K562 (cell line): ENCODE measurements around the gene CFAP92. TPM values are rescaled to one million over a fixed set of nuclear protein-coding genes. Genes with fewer than 3 reads are reported as not detected.
A peak's percentile ranks its signal among the peaks of the same experiment; 100 is the strongest.

Source experiments
- ATAC-seq: fragments of 200-7000 bp; cut with Tn5 transposase; 3 replicates; pipeline ENCODE4 v1.9.1; 2020; ENCODE audit warnings: moderate library complexity
- BruUV-seq: library from RNA; stranded (reverse); fragments of 400-500 nt; replicated peaks from 2 replicates; lab custom pipeline; 2021; lab: Mats Ljungman, UMichigan
- CTCF ChIA-PET: fragments of 300-600 bp; formaldehyde crosslinking; extraction: SDS; loops from one replicate; lab custom pipeline; 2021; ENCODE audit warnings: low intra/inter-chr PET ratio; lab: Yijun Ruan, JAX
- POLR2A ChIA-PET: fragments of 300-600, 350-650 bp; sonication (Branson Sonifier 250); formaldehyde crosslinking; extraction: SDS; loops from one replicate; lab custom pipeline; 2021; ENCODE audit warnings: antibody characterized with exemption, inconsistent platforms; lab: Yijun Ruan, JAX
- DNase-seq, 4 experiments: peaks; one replicate each; pipeline versions ENCODE4 v3.0.0 to v3.0.0-alpha.2; 2011 to 2018; ENCODE audit warnings: low spot score in 3 of 4, mixed read lengths in 3 of 4; ENCODE audit errors: extremely low read depth in 1 of 4
- FAIRE-seq: peaks from 2 replicates; lab custom pipeline; 2011; peaks lifted over from hg19 to GRCh38; lab: Jason Lieb, UNC
- H2AFZ ChIP-seq: 2 replicates; pipeline ENCODE4 v1.6.0; 2011; ENCODE audit warnings: low read depth, low read length, control low read depth, inconsistent platforms
- H3K27ac ChIP-seq: fragments of 200-600 bp; 3 replicates; pipeline ENCODE4 v1.8.0; 2011; ENCODE audit warnings: low read depth, mild to moderate bottlenecking, control low read depth, inconsistent platforms, low read length, moderate library complexity, mixed read lengths; ENCODE audit errors: extremely low read depth
- H3K27me3 ChIP-seq, 2 experiments: fragments of 300-600 bp in 1 of 2; 2 replicates in 1 of 2; 3 replicates in 1 of 2; pipeline versions ENCODE4 v1.6.0 to v1.8.0; 2011; ENCODE audit warnings: inconsistent platforms in 2 of 2, low read length in 2 of 2, mild to moderate bottlenecking in 1 of 2, mixed read lengths in 1 of 2, moderate library complexity in 1 of 2; ENCODE audit not compliant: control insufficient read depth in 2 of 2, insufficient read depth in 2 of 2
- H3K36me3 ChIP-seq: fragments of 300-600 bp; 3 replicates; pipeline ENCODE4 v1.8.0; 2011; ENCODE audit warnings: mild to moderate bottlenecking, low read length, inconsistent platforms; ENCODE audit not compliant: control insufficient read depth, insufficient read depth
- H3K4me1 ChIP-seq, 2 experiments: fragments of 200-600 bp in 1 of 2; replicated peaks in 1 of 2; 2 replicates in 1 of 2; 3 replicates in 1 of 2; pipeline versions ENCODE4 v1.5.1 to v1.8.0; 2011; ENCODE audit warnings: inconsistent platforms in 2 of 2, low read length in 2 of 2, mild to moderate bottlenecking in 1 of 2, mixed read lengths in 1 of 2, moderate library complexity in 1 of 2; ENCODE audit not compliant: control insufficient read depth in 2 of 2, insufficient read depth in 2 of 2
- H3K4me2 ChIP-seq: 2 replicates; pipeline ENCODE4 v1.6.1; 2011; ENCODE audit warnings: low read length, control low read depth, inconsistent platforms, mixed read lengths; ENCODE audit not compliant: insufficient read depth
- H3K4me3 ChIP-seq: fragments of 200-600 bp; sonication (generic), shearing (Covaris generic); 2 replicates; pipeline ENCODE4 v1.5.1; 2016; ENCODE audit warnings: control low read depth, inconsistent platforms
- H3K79me2 ChIP-seq: fragments of 200-600 bp; 3 replicates; pipeline ENCODE4 v1.8.0; 2011; ENCODE audit warnings: low read length, inconsistent platforms; ENCODE audit not compliant: control insufficient read depth, insufficient read depth
- H3K9ac ChIP-seq, 2 experiments: 2 replicates each; pipeline versions ENCODE4 v1.6.0 to v1.6.1; 2011; ENCODE audit warnings: low read depth in 2 of 2, low read length in 2 of 2, control low read depth in 1 of 2, inconsistent platforms in 1 of 2, mild to moderate bottlenecking in 1 of 2, mixed read lengths in 1 of 2; ENCODE audit not compliant: insufficient read depth in 1 of 2
- H3K9me1 ChIP-seq: one replicate; pipeline ENCODE4 v1.6.0; 2011; ENCODE audit warnings: inconsistent platforms, mild to moderate bottlenecking, low read length, moderate library complexity; ENCODE audit not compliant: control insufficient read depth, insufficient read depth
- H3K9me3 ChIP-seq: replicated peaks from 2 replicates; pipeline ENCODE4 v1.5.1; 2011; ENCODE audit warnings: low read depth, low read length, inconsistent platforms; ENCODE audit not compliant: control insufficient read depth, insufficient read depth
- H4K20me1 ChIP-seq: replicated peaks from 2 replicates; pipeline ENCODE4 v1.6.1; 2011; ENCODE audit warnings: low read length, inconsistent platforms, mixed read lengths; ENCODE audit not compliant: control insufficient read depth, insufficient read depth
- BRF1 ChIP-seq: IDR thresholded peaks from 3 replicates; pipeline ENCODE4 v1.6.1; 2011; ENCODE audit warnings: borderline replicate concordance, mild to moderate bottlenecking; ENCODE audit not compliant: insufficient read length; ENCODE audit errors: extremely low read depth
- CC2D1A ChIP-seq: fragments of 450-650 bp; IDR thresholded peaks from 2 replicates; pipeline ENCODE4 v1.6.1; 2017; ENCODE audit warnings: mild to moderate bottlenecking
- HDAC6 ChIP-seq: IDR thresholded peaks from 2 replicates; pipeline ENCODE4 v1.6.1; 2012; ENCODE audit warnings: low read depth, mild to moderate bottlenecking, control low read depth, inconsistent platforms, low read length, moderate library complexity
- NR4A1 ChIP-seq, 2 experiments: fragments of 250-450 bp in 1 of 2; fragments of 450-650 bp in 1 of 2; sonication (Bioruptor Pico) in 1 of 2; IDR thresholded peaks; 2 replicates each; pipeline versions ENCODE4 v1.4.0 to v1.6.1; 2016 to 2020; ENCODE audit warnings: mild to moderate bottlenecking in 2 of 2, missing compliant biosample characterization in 1 of 2, missing genetic modification characterization in 1 of 2, moderate library complexity in 1 of 2
- PHF8 ChIP-seq: fragments of 200-600 bp; sonication (generic); IDR thresholded peaks from 2 replicates; pipeline ENCODE4 v1.6.1; 2012; ENCODE audit warnings: mixed run types, mild to moderate bottlenecking, inconsistent platforms, low read length, moderate library complexity, borderline replicate concordance
- RAD21 ChIP-seq, 2 experiments: fragments of 250-450 bp in 1 of 2; fragments of 450-650 bp in 1 of 2; sonication (Bioruptor Pico) in 1 of 2; formaldehyde crosslinking in 1 of 2; IDR thresholded peaks in 1 of 2; conservative IDR thresholded peaks in 1 of 2; 2 replicates each; pipeline versions ENCODE4 v1.4.0 to v1.8.0; 2020 to 2022; ENCODE audit warnings: mild to moderate bottlenecking in 2 of 2, moderate library complexity in 1 of 2
- STAG1 ChIP-seq: sonication (generic); formaldehyde crosslinking; IDR thresholded peaks from 2 replicates; pipeline ENCODE4 v1.5.0; 2020; ENCODE audit warnings: missing genetic modification reagents, borderline replicate concordance
- STAT6 ChIP-seq: sonication (generic); formaldehyde crosslinking; IDR thresholded peaks from 2 replicates; pipeline ENCODE4 v1.8.1; 2023; ENCODE audit warnings: mild to moderate bottlenecking, missing genetic modification reagents
- ZBTB34 ChIP-seq: fragments of 250-450 bp; sonication (Bioruptor Pico); IDR thresholded peaks from 2 replicates; pipeline ENCODE4 v1.8.0; 2021; ENCODE audit warnings: mild to moderate bottlenecking, moderate library complexity
- ZNF277 ChIP-seq: fragments of 250-450 bp; sonication (Bioruptor Pico); IDR thresholded peaks from 2 replicates; pipeline ENCODE4 v1.8.0; 2022; ENCODE audit warnings: inconsistent platforms, mild to moderate bottlenecking, moderate library complexity, borderline replicate concordance
- ZNF384 ChIP-seq: IDR thresholded peaks from 2 replicates; pipeline ENCODE4 v1.6.1; 2012; ENCODE audit warnings: low read depth, low read length, improper control_type of control experiment
- ZNF431 ChIP-seq: sonication (generic); formaldehyde crosslinking; IDR thresholded peaks from 2 replicates; pipeline ENCODE4 v1.8.0; 2022; ENCODE audit warnings: mild to moderate bottlenecking, missing genetic modification reagents
- ZNF77 ChIP-seq: fragments of 250-450 bp; sonication (Bioruptor Pico); IDR thresholded peaks from 2 replicates; pipeline ENCODE4 v1.5.0; 2020
- WGBS: fragments of 100-300 bp; shearing (Covaris generic); methylation state at CpG from one replicate; pipeline ENCODE4 v1.1.6; 2016; ENCODE audit warnings: low coverage, mixed read lengths; ENCODE audit not compliant: insufficient coverage; ENCODE audit errors: missing lambda C conversion rate; 5-methylcytosine and 5-hydroxymethylcytosine counted together
- in situ Hi-C: fragments of 300-500 bp; cut with MboI; formaldehyde crosslinking; loops from 4 replicates; pipeline ENCODE4 v1.15.0; 2018; ENCODE audit warnings: inconsistent platforms, mixed read lengths
- intact Hi-C: fragments of 100-400 bp; cut with micrococcal nuclease; formaldehyde crosslinking; loops from 2 replicates; pipeline ENCODE4 v1.14.2; 2022
- polyA plus RNA-seq, 8 experiments: library from polyadenylated mRNA; depleted of rRNA in 4 of 8; stranded (reverse) in 5 of 8; unstranded in 3 of 8; fragments of >200 nt; fragmentation: Nextera tagmentation in 2 of 8; fragmentation: Illumina TruSeq in 1 of 8; extraction: Ambion mirVana in 2 of 8; extraction: Trizol in 1 of 8; gene quantifications; 2 replicates each; pipeline versions ENCODE4 v1.2.1 to v1.2.3, GENCODE V29; 2011 to 2014; ENCODE audit warnings: inconsistent platforms in 1 of 8, missing spikeins in 1 of 8
- total RNA-seq, 7 experiments: library from RNA; depleted of rRNA in 6 of 7; stranded (reverse); fragments of >200 nt in 6 of 7; fragmentation: Illumina TruSeq in 2 of 7; extraction: Trizol in 2 of 7; gene quantifications; 2 replicates each; pipeline versions ENCODE4 v1.2.1 to v1.2.3, GENCODE V29; 2011 to 2021; ENCODE audit warnings: low replicate concordance in 1 of 7

CFAP92 gene
- total and polyA plus RNA-seq, 9 of the 15 experiments (the other 6 are each of a cell fraction or from before 2014, with no cell fraction given): 0.06 to 0.62 (median 0.36) TPM

GRCh38 chr3:128969993-128970739, 23.7 kb downstream of the CFAP92 start:
- H3K9ac ChIP-seq: no peak overlapping the region
- no peak overlapping the region for H3K4me3 ChIP-seq
- in situ Hi-C loops (loop anchor here (10.0 kb wide), 1 partner anchor 115 kb away; no protein-coding TSS in a partner anchor), intact Hi-C loops (loop anchor here (2.0 to 5.0 kb wide), 3 partner anchors 57 to 275 kb away; no protein-coding TSS in a partner anchor)
- H4K20me1 ChIP-seq: no peaks in the 10 kb centered on the region; the same call in 1 of the 2 replicates
- POLR2A ChIA-PET: interaction anchor here (0.6 to 1.6 kb wide), 9 partner anchors 39 to 694 kb away, joined by 3 to 7 read pairs (median 3); partner anchors contain the start of gene COPG1
- peak; percentile 79 for ATAC-seq
- H3K4me1 ChIP-seq: no peaks in the 10 kb centered on the region; a peak in 2 of 5 replicates
- H3K4me2 ChIP-seq: no peak overlapping the region
- H3K9me3 ChIP-seq: no peaks in the 10 kb centered on the region
- H3K36me3 ChIP-seq: no peaks in the 10 kb centered on the region
- WGBS: 1% methylated on average over 12 of the region's 12 CpGs
- BruUV-seq: no TSS peak
- no peaks in the 10 kb centered on the region for H3K9me1 ChIP-seq
- peak; percentile 35 to 59 (median 48) for DNase-seq
- CTCF ChIA-PET: interaction anchor here (0.6 to 0.9 kb wide), 5 partner anchors 162 to 659 kb away, joined by 3 to 4 read pairs (median 3); partner anchors contain the start of gene COPG1
- FAIRE-seq: peak; percentile 83
- H3K79me2 ChIP-seq: no peaks in the 10 kb centered on the region
- H3K27ac ChIP-seq: no peak overlapping the region
- H2AFZ ChIP-seq: peak overlapping the region; percentile 14; the same call in 1 of the 2 replicates
- H3K27me3 ChIP-seq: peaks cover 0 to 19% of the 10 kb centered on the region in 2 experiments; a peak in 2 of 5 replicates
- TF ChIP-seq BRF1 (no peak), ZNF77 (CRISPR knock-in tag) (no peak), CC2D1A (0 out of 2 replicates have a peak, but pooled peaks have one; percentile 13), PHF8 (no peak), RAD21 (CRISPR knock-in tag; conservative IDR thresholded peaks at IDR 0.05 in 1 of 2, IDR thresholded peaks at IDR 0.05 in 1 of 2) (peak; percentile 73 to 80), ZBTB34 (CRISPR knock-in tag) (no peak), ZNF277 (CRISPR knock-in tag) (no peak), ZNF431 (no peak), STAT6 (no peak), ZNF384 (peak; percentile 46; the same call in 1 of the 2 replicates), HDAC6 (no peak), NR4A1 (CRISPR knock-in tag; IDR thresholded peaks at IDR 0.05) (no peak), NR4A1 (tag; IDR thresholded peaks at IDR 0.05) (no peak), STAG1 (CRISPR knock-in tag) (peak; percentile 68; the same call in 1 of the 2 replicates)
